ENCODE results near the gene SPIRE2.

GRCh38 chr16:89841275-89841674 lies 13.0 kb downstream of the SPIRE2 start:
- no peak for TF ChIP-seq POLR2A (IDR thresholded peaks at IDR 0.05; ENCODE audit: low read length)
- no peak for TF ChIP-seq GATA1 (IDR thresholded peaks at IDR 0.05; ENCODE audit: low read depth, low read length)
